ENCODE results near the gene OR5A1.

The OR5A1 gene

DNA sequence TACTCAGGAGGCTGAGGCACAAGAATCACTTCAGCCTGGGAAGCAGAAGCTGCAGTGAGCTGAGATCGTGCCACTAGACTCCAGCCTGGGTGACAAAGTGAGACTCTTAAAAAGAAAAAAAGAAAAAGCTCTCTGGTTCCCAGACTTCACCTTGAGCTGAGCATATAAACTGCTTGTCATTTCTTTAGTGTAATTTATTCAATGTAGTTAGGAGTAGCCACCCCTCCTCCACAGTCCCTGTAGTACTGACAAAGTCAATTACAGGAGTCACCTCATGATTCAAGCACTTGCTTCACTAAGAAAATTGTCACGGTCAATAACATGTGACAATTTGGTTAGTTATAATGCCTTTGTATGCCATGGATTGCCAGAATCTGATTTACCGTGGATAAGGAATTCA, 44.1 kb downstream of the OR5A1 start:
- DNase-seq, result no peak

Measured in NCI-H1417 treated with DMSO at 0.1 percent for 48 hours (cell line).